Left lobe of liver (tissue), 2 donors: ENCODE results near the gene LPAR6. TPM values are rescaled to one million over a fixed set of nuclear protein-coding genes. Genes with fewer than 3 reads are reported as not detected.

ENCODE experiments used
- ATAC-seq: fragments of 200-7000 bp; cut with Tn5 transposase; one replicate; pipeline ENCODE4 v1.9.1; 2020; ENCODE audit warnings: mild to moderate bottlenecking, moderate library complexity
- DNase-seq: peaks from one replicate; pipeline ENCODE4 v3.0.0-alpha.2; 2020; ENCODE audit warnings: low spot score
- total RNA-seq: library from RNA; stranded (reverse); gene quantifications from one replicate; pipeline ENCODE4 v1.2.1, GENCODE V29; 2021
- donor health status: DM: no; HTN: no; CAD: no; lungs with moderate emphysema.
- donor health status: DM: no; HTN: yes; CAD: no.

The LPAR6 gene
- total RNA-seq, 1 donor from 2014 or later, result 4.8 TPM

- no peak for ATAC-seq
- DNase-seq, result no peak
Measured at GRCh38 chr13:48377857-48378256, 35.1 kb downstream of the LPAR6 start.

- no peak for ATAC-seq
- no peak for DNase-seq
Measured at GRCh38 chr13:48370815-48371214, 42.1 kb downstream of the LPAR6 start.

GRCh38 chr13:48369988-48370387, 42.9 kb downstream of the LPAR6 start:
- no peak for ATAC-seq
- no peak for DNase-seq

Other genes starting within 250 kb of the LPAR6 start
- 221 TPM for gene ITM2B, start 179.9 kb downstream of the LPAR6 start, total RNA-seq
- 8.2 TPM for gene RB1, start 109.4 kb downstream of the LPAR6 start, total RNA-seq
- 3.5 TPM for gene RCBTB2, start 120.0 kb upstream of the LPAR6 start, total RNA-seq
- 0.28 TPM for gene CYSLTR2, start 240.8 kb upstream of the LPAR6 start, total RNA-seq